HFF-Myc (cell line): ENCODE data around the gene DNAJC6.

Experiments used
- DNase-seq: peaks from one replicate; pipeline ENCODE4 v3.0.0-alpha.2; 2011; ENCODE audit warnings: low read depth; ENCODE audit errors: extremely low read depth
- H3K4me3 ChIP-seq: replicated peaks from 2 replicates; pipeline ENCODE4 v1.5.1; 2011; ENCODE audit warnings: low read depth, mild to moderate bottlenecking, control low read depth, low read length
- CTCF ChIP-seq: IDR thresholded peaks from 2 replicates; pipeline ENCODE4 v1.5.1; 2012; ENCODE audit warnings: mild to moderate bottlenecking, low read depth, low read length, control low read depth; ENCODE audit errors: missing control alignments

The DNAJC6 gene

DNA sequence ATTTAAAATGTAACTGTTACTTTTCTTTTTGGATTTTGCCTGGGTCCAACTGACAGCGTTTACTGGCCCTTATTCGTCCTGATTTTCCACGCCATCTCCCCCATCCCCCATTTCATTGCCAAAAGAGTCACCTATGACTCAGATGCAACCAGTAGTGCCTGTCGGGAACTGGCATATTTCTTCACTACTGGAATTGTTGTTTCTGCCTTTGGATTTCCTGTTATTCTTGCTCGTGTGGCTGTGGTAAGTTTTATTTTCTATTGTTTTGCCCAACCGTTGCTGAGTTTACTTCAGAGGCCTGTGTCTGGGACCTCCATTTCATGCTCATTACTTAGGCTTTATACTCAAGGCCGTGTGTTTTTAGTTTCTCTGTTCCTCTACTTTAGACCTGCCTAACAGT is 120.5 kb downstream of the DNAJC6 start:
- no peak overlapping the region for H3K4me3 ChIP-seq
- DNase-seq, result no peak
- no peak for TF ChIP-seq CTCF

DNA sequence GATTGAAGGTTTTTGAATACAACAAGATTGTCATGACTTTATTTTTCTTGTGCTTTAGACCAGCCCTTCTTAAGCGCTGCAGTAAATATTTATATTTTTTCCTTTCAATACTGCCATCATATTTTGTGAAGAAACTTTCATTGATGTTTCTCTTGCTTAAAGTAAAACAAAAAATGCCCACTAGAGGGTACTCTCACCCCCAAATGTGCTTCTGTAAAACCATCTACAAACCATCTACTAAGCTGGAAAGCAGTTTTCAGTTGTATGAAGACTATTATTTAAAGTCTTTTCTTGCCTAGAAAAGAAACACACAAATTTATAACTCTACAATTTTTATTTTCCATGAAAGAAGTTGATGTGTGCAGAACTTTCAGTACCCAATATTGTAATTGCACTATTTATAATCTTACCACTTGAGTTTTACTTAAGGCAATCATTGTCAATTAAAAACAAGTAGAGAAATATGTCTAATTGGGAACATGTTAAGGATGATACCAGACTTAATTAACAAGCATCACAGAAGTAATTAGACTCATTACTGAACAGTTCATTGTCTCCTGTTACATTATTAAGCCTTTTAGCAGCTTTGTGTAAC is 121.9 kb downstream of the DNAJC6 start:
- peak; percentile 43 for TF ChIP-seq CTCF
- DNase-seq, result no peak
- no peak overlapping the region for H3K4me3 ChIP-seq

DNA sequence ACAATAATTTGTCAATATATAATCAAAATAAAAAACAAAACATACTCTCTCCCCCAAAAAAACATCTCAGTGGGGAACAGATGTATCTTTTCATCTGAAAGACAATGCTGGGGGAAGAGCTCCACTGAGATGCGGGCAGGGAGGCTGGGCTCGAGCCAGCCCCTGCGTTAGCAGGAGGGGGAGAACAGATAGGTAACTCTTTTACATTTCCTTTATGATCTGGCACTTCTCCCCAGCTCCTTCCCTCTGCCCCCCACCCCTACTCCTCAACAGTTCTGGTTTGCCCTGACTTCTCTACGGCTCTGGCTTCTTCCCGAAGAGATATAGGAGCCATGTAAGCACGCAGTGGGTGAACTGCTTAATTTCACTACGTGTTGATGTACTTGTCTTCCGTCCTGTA is 123.6 kb downstream of the DNAJC6 start:
- DNase-seq, result no peak
- H3K4me3 ChIP-seq, result no peak overlapping the region
- no peak for TF ChIP-seq CTCF

DNA sequence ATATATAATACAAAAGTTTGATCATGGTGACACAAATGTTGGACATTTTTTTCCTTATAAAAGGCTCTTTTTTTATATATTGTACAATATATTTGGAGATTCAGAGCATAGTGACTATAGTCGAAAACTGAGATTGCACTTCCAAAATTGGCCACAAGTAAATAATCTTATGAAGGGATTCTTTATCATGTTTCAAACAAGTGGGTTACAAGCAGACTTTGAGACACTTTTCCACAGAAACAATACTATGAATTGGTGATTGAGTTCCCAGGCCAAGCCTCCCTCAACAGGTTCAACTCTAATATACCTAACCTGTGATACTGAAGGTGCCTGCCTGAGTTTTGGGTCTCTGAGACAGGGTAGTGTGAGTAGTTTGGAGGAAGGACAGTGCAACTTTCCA is 124.9 kb downstream of the DNAJC6 start:
- no peak for DNase-seq
- no peak overlapping the region for H3K4me3 ChIP-seq
- no peak for TF ChIP-seq CTCF

- DNase-seq, result no peak
- H3K4me3 ChIP-seq, result no peak overlapping the region
- no peak for TF ChIP-seq CTCF
These were observed 125.4 kb downstream of the DNAJC6 start for GRCh38 chr1:65434760-65435159.

GRCh38 chr1:65435987-65436386 is 126.6 kb downstream of the DNAJC6 start:
- DNase-seq, result no peak
- TF ChIP-seq CTCF, result no peak
- H3K4me3 ChIP-seq, result no peak overlapping the region

GRCh38 chr1:65437616-65438015 is 128.3 kb downstream of the DNAJC6 start:
- no peak for TF ChIP-seq CTCF

More at GRCh38 chr1:65437616-65438015, 128.3 kb downstream of the DNAJC6 start:
- no peak overlapping the region for H3K4me3 ChIP-seq
- DNase-seq, result no peak
